Activated T-cell treated with anti-CD3 and anti-CD28 coated beads, Interleukin-2, amount 50 U/mL, for 4 hours (primary cell): ENCODE measurements around the gene SSPN. TPM values are rescaled to one million over a fixed set of nuclear protein-coding genes. Genes with fewer than 3 reads are reported as not detected.
A peak's percentile ranks its signal among the peaks of the same experiment; 100 is the strongest.

Experiments
- ATAC-seq, 2 donors: fragments of 200-7000 bp; cut with Tn5 transposase; one replicate each; pipeline ENCODE4 v1.10.0; 2021
- DNase-seq: peaks from one replicate; pipeline ENCODE4 v3.0.0-alpha.2; 2020
- H3K27me3 Mint-ChIP-seq: one replicate; pipeline ENCODE4 v1.8.0; 2021; ENCODE audit warnings: low read depth, mixed read lengths
- H3K36me3 Mint-ChIP-seq: one replicate; pipeline ENCODE4 v1.8.0; 2022; ENCODE audit warnings: mixed read lengths; ENCODE audit not compliant: insufficient read depth
- H3K4me1 Mint-ChIP-seq: one replicate; pipeline ENCODE4 v1.8.0; 2021; ENCODE audit warnings: low read depth, mixed read lengths
- H3K4me3 Mint-ChIP-seq: one replicate; pipeline ENCODE4 v1.8.0; 2021; ENCODE audit warnings: mild to moderate bottlenecking, moderate library complexity, mixed read lengths
- H3K9me3 Mint-ChIP-seq: one replicate; pipeline ENCODE4 v1.8.0; 2021; ENCODE audit warnings: mixed read lengths
- total RNA-seq, 3 donors: library from RNA; stranded (reverse); gene quantifications; one replicate each; pipeline ENCODE4 v1.2.1, GENCODE V29; 2021

Gene SSPN
- total RNA-seq, 3 donors from 2014 or later: not detected

GRCh38 chr12:26274441-26275312 lies 79.3 kb downstream of the SSPN start:
- Mint-ChIP-seq H3K4me3 (no peak overlapping the region), H3K9me3 (no peaks in the 10 kb centered on the region), H3K27me3 (peaks cover 5% of the 10 kb centered on the region), H3K36me3 (no peaks in the 10 kb centered on the region), H3K4me1 (peaks cover 9% of the 10 kb centered on the region)
- DNase-seq: no peak
- peak; percentile 94 to 96 for ATAC-seq

DNA sequence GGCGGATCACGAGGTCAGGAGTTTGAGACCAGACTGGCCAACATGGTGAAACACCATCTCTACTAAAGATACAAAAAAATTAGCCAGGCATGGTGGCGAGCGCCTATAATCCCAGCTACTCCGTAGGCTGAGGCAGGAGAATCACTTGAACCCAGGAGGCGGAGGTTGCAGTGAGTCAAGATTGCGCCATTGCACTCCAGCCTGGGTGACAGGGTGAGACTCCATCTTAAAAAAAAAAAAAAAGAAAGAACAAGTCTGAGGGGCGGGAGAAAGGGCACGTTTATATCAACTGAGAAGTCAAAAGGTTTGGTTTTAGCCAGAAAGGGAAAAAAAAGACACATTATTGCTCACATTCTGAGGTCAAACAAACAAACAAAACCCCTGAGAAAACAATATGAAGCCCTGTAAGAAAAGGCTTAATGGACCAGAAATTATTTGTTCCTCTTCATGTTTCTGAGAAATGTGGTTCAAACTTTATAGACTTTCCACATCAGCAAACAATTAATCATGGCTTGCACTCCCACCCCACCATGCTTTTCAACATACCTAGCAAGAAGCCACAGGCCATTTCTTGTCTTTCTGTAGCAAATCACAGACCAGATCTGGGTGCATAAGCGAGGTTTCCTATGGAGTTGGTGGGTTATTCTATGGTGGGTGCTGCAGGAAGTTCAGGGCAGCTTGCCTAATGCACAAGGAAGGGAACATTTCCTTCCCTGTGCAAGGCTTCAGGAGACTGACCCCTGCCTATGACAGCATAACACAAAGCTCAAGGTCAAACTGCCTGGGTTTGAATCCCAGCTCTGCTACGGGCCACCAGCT lies 80.1 kb downstream of the SSPN start:
- Mint-ChIP-seq H3K36me3 (no peaks in the 10 kb centered on the region), H3K9me3 (no peaks in the 10 kb centered on the region), H3K27me3 (peaks cover 5% of the 10 kb centered on the region), H3K4me3 (no peak overlapping the region), H3K4me1 (peaks cover 9% of the 10 kb centered on the region)
- DNase-seq (no peak), ATAC-seq (no peak)

DNA sequence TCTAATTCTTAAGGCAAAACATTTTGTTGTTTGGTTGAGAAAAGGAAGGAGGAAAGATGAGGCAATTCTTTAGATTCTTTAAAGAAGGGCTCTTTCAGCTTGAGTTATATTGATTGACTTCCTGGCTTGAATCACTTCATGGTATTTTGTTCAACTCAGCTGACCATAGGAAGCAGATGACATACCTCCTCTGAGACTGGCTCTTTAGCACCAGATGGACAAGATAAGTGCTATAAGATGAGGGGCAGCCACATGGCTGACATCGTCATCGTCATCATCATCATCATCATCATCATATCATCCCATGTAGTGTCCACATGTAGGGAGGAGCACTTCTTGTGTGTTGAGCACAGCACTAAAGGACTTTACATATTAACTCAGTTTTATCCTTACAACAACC lies 81.3 kb downstream of the SSPN start:
- H3K27me3 Mint-ChIP-seq: peaks cover 2% of the 10 kb centered on the region
- H3K4me3 Mint-ChIP-seq: no peak overlapping the region
- no peaks in the 10 kb centered on the region for H3K9me3 Mint-ChIP-seq
- ATAC-seq (no peak), DNase-seq (no peak)
- peaks cover 9% of the 10 kb centered on the region for H3K4me1 Mint-ChIP-seq
- no peaks in the 10 kb centered on the region for H3K36me3 Mint-ChIP-seq

DNA sequence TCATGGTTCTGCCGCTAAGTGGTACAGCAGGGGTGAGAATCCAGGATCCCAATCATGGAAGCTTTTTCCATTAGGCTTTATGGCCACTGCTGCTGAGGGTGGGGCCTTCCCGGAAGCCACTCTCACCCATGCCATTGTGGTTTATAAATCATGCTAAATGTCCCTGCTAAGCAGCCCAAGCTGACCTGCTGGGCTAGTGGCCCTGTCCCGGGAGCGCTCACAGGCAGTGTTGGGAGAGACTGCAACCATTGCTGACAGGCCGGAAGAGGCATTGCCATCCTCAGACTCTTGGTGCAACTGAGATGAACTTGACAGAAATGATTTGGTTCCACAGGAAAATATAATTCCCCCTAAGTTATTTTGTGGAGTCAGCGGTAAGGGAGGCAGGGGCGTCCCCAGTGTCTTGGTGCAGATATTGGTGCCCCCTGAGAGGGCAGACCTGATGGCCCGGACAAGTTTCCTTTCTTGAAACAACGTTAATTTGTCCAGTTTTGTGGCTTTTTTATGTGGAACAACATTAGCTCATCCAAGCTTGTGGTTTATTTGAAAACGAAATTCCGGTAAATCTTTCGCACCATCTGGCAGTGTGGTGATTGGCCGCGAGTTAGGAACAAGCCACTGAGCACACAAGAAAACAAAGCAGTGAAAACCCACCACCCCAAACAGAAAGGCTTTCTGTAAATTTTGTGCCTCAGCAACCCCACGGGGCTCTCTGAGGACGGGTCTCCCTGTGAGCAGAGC lies 82.3 kb downstream of the SSPN start:
- peaks cover 9% of the 10 kb centered on the region for H3K4me1 Mint-ChIP-seq

GRCh38 chr12:26278266-26278665 lies 82.9 kb downstream of the SSPN start:
- no peak for DNase-seq
- Mint-ChIP-seq H3K9me3 (no peaks in the 10 kb centered on the region), H3K36me3 (no peaks in the 10 kb centered on the region), H3K4me1 (peaks cover 9% of the 10 kb centered on the region), H3K27me3 (peaks cover 2% of the 10 kb centered on the region), H3K4me3 (no peak overlapping the region)
- no peak for ATAC-seq

More for the DNA sequence above, 82.3 kb downstream of the SSPN start:
- H3K27me3 Mint-ChIP-seq: peaks cover 2% of the 10 kb centered on the region
- DNase-seq (no peak), ATAC-seq (no peak)
- no peaks in the 10 kb centered on the region for H3K9me3 Mint-ChIP-seq
- no peaks in the 10 kb centered on the region for H3K36me3 Mint-ChIP-seq
- H3K4me3 Mint-ChIP-seq: no peak overlapping the region

- no peak overlapping the region for H3K4me3 Mint-ChIP-seq
- ATAC-seq (no peak), DNase-seq (no peak)
- H3K9me3 Mint-ChIP-seq: no peaks in the 10 kb centered on the region
- H3K36me3 Mint-ChIP-seq: no peaks in the 10 kb centered on the region
- H3K4me1 Mint-ChIP-seq: peaks cover 9% of the 10 kb centered on the region
- H3K27me3 Mint-ChIP-seq: peaks cover 2% of the 10 kb centered on the region
Observed at GRCh38 chr12:26278666-26279065, 83.3 kb downstream of the SSPN start.

- Mint-ChIP-seq H3K27me3 (peaks cover 2% of the 10 kb centered on the region), H3K9me3 (no peaks in the 10 kb centered on the region), H3K36me3 (no peaks in the 10 kb centered on the region), H3K4me1 (peaks cover 9% of the 10 kb centered on the region), H3K4me3 (no peak overlapping the region)
- ATAC-seq (no peak), DNase-seq (no peak)
Observed at GRCh38 chr12:26279091-26279490, 83.7 kb downstream of the SSPN start.

DNA sequence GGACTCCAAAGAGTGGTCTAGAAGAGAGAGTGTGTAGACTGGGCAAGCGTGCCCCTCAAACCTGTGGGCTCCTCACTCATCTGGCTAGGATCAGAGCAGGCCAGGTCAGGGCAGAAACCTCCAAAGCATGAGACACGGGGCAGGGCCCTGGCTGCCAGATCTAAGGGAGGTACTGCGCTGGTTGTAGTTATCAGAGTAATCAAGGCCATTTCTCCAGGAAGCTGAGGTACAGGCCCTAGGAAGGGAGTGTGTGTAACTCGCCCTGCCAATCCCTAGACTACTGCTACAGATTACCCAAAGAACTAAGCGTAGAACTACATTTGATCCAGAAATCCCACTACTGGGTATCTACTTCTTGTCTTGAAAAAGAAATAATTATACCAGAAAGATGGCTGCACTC lies 84.5 kb downstream of the SSPN start:
- peaks cover 2% of the 10 kb centered on the region for H3K27me3 Mint-ChIP-seq
- H3K36me3 Mint-ChIP-seq: no peaks in the 10 kb centered on the region
- no peak for DNase-seq
- no peak overlapping the region for H3K4me3 Mint-ChIP-seq
- no peaks in the 10 kb centered on the region for H3K9me3 Mint-ChIP-seq
- no peak for ATAC-seq
- peaks cover 3% of the 10 kb centered on the region for H3K4me1 Mint-ChIP-seq

- no peak overlapping the region for H3K4me3 Mint-ChIP-seq
Observed at GRCh38 chr12:26280869-26281268, 85.5 kb downstream of the SSPN start.

DNA sequence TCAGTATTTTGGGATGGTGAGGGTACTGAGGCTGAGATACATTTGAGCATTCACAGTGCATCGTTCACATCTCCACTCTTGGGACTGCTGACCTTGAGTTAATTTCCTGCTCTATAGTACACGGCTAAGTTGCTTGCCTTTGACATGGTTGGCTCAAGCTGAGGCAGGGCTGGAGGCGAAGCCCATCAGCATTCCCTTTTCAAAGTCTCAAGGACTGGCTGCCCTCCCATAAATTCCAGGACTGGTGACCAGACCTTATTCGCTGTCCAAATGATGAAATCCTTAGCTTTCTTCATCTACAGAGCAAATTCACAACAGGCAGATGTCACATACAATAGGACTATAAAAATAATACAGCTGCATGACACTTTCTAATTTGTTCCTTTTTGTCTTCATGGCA lies 85.9 kb downstream of the SSPN start:
- Mint-ChIP-seq H3K9me3 (no peaks in the 10 kb centered on the region), H3K4me3 (no peak overlapping the region), H3K4me1 (no peaks in the 10 kb centered on the region), H3K36me3 (no peaks in the 10 kb centered on the region), H3K27me3 (peaks cover 2% of the 10 kb centered on the region)
- DNase-seq: no peak
- no peak for ATAC-seq

More at GRCh38 chr12:26280869-26281268, 85.5 kb downstream of the SSPN start:
- H3K4me1 Mint-ChIP-seq: no peaks in the 10 kb centered on the region
- DNase-seq: no peak
- H3K27me3 Mint-ChIP-seq: peaks cover 2% of the 10 kb centered on the region
- H3K36me3 Mint-ChIP-seq: no peaks in the 10 kb centered on the region
- H3K9me3 Mint-ChIP-seq: no peaks in the 10 kb centered on the region
- no peak for ATAC-seq

GRCh38 chr12:26282339-26282940 lies 87.1 kb downstream of the SSPN start:
- Mint-ChIP-seq H3K4me1 (no peaks in the 10 kb centered on the region), H3K36me3 (no peaks in the 10 kb centered on the region)

GRCh38 chr12:26283046-26283445 lies 87.7 kb downstream of the SSPN start:
- Mint-ChIP-seq H3K9me3 (no peaks in the 10 kb centered on the region), H3K4me3 (no peak overlapping the region)
- DNase-seq: no peak

More at GRCh38 chr12:26282339-26282940, 87.1 kb downstream of the SSPN start:
- no peak for DNase-seq
- no peaks in the 10 kb centered on the region for H3K9me3 Mint-ChIP-seq
- H3K27me3 Mint-ChIP-seq: no peaks in the 10 kb centered on the region
- no peak for ATAC-seq
- H3K4me3 Mint-ChIP-seq: no peak overlapping the region

GRCh38 chr12:26283617-26284016 lies 88.2 kb downstream of the SSPN start:
- no peak overlapping the region for H3K4me3 Mint-ChIP-seq
- H3K9me3 Mint-ChIP-seq: no peaks in the 10 kb centered on the region
- H3K36me3 Mint-ChIP-seq: no peaks in the 10 kb centered on the region
- ATAC-seq: no peak
- H3K4me1 Mint-ChIP-seq: no peaks in the 10 kb centered on the region
- DNase-seq: no peak
- no peaks in the 10 kb centered on the region for H3K27me3 Mint-ChIP-seq

More at GRCh38 chr12:26283046-26283445, 87.7 kb downstream of the SSPN start:
- Mint-ChIP-seq H3K36me3 (no peaks in the 10 kb centered on the region), H3K27me3 (no peaks in the 10 kb centered on the region), H3K4me1 (no peaks in the 10 kb centered on the region)
- no peak for ATAC-seq

DNA sequence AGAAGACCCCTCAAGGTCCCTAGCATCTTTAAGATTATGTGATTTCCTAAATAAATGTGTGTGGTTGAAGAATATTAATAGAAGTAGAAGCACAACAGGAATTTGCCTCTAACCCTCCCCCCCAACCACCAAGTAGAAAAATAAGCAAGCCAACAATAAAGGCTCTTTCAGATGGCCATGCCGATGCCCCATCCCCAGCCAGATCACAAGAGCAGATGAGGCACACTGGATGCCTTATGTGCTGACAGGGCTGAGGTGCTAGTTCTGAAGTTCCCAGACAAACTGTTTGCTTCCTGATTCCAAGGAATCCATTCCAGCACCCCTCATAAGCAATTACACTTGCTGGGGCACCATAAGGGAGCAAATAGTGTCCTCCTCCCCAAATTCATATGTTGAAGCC lies 90.0 kb downstream of the SSPN start:
- H3K4me1 Mint-ChIP-seq: no peaks in the 10 kb centered on the region
- H3K36me3 Mint-ChIP-seq: no peaks in the 10 kb centered on the region
- no peak for DNase-seq
- H3K9me3 Mint-ChIP-seq: no peaks in the 10 kb centered on the region
- H3K4me3 Mint-ChIP-seq: no peak overlapping the region
- no peaks in the 10 kb centered on the region for H3K27me3 Mint-ChIP-seq
- no peak for ATAC-seq
